ENCODE measurements around the gene CROCC.
"Not testable (repeated sequence)": the region's sequence is repeated elsewhere in the genome, so short reads cannot be mapped to it uniquely, and the experiment has no call there.

Gene CROCC

GRCh38 chr1:16918371-16918770 is 3.4 kb upstream of the CROCC start:
- no peak for TF ChIP-seq POLR2AphosphoS5 (IDR thresholded peaks at IDR 0.05; ENCODE audit: low read depth)
- no peak for TF ChIP-seq REST (IDR thresholded peaks at IDR 0.05; ENCODE audit: insufficient replicate concordance, low read depth)
- TF ChIP-seq SPI1 (IDR thresholded peaks at IDR 0.05; ENCODE audit: borderline replicate concordance, low read depth): no peak
- no peak for TF ChIP-seq GABPA (IDR thresholded peaks at IDR 0.05; ENCODE audit: low read depth)
- no peak for TF ChIP-seq CTCF (IDR thresholded peaks at IDR 0.05; ENCODE audit: insufficient read depth, low read length)
- no peak for DNase-seq (ENCODE audit: low read depth in 1 of 2, low spot score in 1 of 2)
- H3K27me3 ChIP-seq (ENCODE audit: insufficient read depth, poor library complexity, severe bottlenecking): peaks cover 23% of the 10 kb centered on the region
- H3K27ac ChIP-seq (replicated peaks): no peak overlapping the region
- no peak overlapping the region for H3K4me3 ChIP-seq (replicated peaks; ENCODE audit: insufficient read depth, low read length)

GRCh38 chr1:16918936-16919665 is 2.6 kb upstream of the CROCC start:
- DNase-seq (ENCODE audit: low read depth in 1 of 2, low spot score in 1 of 2); H3K27ac ChIP-seq (replicated peaks); H3K4me3 ChIP-seq (replicated peaks; ENCODE audit: insufficient read depth, low read length): not testable (repeated sequence)
- H3K27me3 ChIP-seq (ENCODE audit: insufficient read depth, poor library complexity, severe bottlenecking): peaks cover 19% of the 10 kb centered on the region

GRCh38 chr1:16920951-16921350 is 780 bp upstream of the CROCC start:
- no peak overlapping the region for H3K4me3 ChIP-seq (replicated peaks; ENCODE audit: insufficient read depth, low read length)
- no peak overlapping the region for H3K27ac ChIP-seq (replicated peaks)
- no peak for DNase-seq (ENCODE audit: low read depth in 1 of 2, low spot score in 1 of 2)
- TF ChIP-seq CTCF (IDR thresholded peaks at IDR 0.05; ENCODE audit: insufficient read depth, low read length): no peak
- no peak for TF ChIP-seq GABPA (IDR thresholded peaks at IDR 0.05; ENCODE audit: low read depth)
- TF ChIP-seq SPI1 (IDR thresholded peaks at IDR 0.05; ENCODE audit: borderline replicate concordance, low read depth): no peak
- peaks cover 10% of the 10 kb centered on the region for H3K27me3 ChIP-seq (ENCODE audit: insufficient read depth, poor library complexity, severe bottlenecking)

GRCh38 chr1:16922466-16922865 is 735 bp downstream of the CROCC start:
- Histone ChIP-seq H3K4me3 (replicated peaks; ENCODE audit: insufficient read depth, low read length) (no peak overlapping the region), H3K27me3 (ENCODE audit: insufficient read depth, poor library complexity, severe bottlenecking) (peaks cover 8% of the 10 kb centered on the region), H3K27ac (replicated peaks) (no peak overlapping the region)
- no peak for DNase-seq (ENCODE audit: low read depth in 1 of 2, low spot score in 1 of 2)
- no peak for TF ChIP-seq CTCF (IDR thresholded peaks at IDR 0.05; ENCODE audit: insufficient read depth, low read length)
- no peak for TF ChIP-seq POLR2AphosphoS5 (IDR thresholded peaks at IDR 0.05; ENCODE audit: low read depth)
- TF ChIP-seq GABPA (IDR thresholded peaks at IDR 0.05; ENCODE audit: low read depth): no peak
- no peak for TF ChIP-seq SPI1 (IDR thresholded peaks at IDR 0.05; ENCODE audit: borderline replicate concordance, low read depth)
- TF ChIP-seq REST (IDR thresholded peaks at IDR 0.05; ENCODE audit: insufficient replicate concordance, low read depth): no peak
